Limb (tissue), 2 donors: Measurements from ENCODE around the gene FRMD5.

Experiments
- DNase-seq, 2 donors: peaks; one replicate each; pipeline ENCODE4 v3.0.0-alpha.2; 2016; ENCODE audit errors: extremely low spot score in 2 of 2

Gene FRMD5

GRCh38 chr15:43975770-43976169, 219.3 kb downstream of the FRMD5 start:
- no peak for DNase-seq

- DNase-seq, result no peak
Observed at GRCh38 chr15:43975326-43975725, 219.7 kb downstream of the FRMD5 start.

DNA sequence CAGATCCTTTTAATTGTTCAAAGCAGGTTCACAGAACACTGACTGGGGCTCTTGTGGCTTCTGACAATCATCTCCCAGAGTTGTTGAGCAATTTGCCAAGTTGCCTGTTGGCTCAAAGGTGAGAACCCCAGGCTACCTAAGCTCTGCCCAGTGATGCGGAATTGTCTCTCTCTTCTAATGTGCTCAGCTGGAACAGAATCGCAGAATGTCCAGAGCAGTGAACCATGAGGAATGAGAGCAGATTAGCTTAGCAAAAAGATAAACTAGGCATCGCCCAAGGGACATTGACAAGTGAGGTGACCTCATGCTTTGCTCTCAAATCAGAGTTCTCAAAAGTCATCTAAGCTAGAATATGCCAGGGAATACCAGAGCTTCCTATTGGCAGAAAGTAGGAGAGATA, 220.2 kb downstream of the FRMD5 start:
- no peak for DNase-seq

DNA sequence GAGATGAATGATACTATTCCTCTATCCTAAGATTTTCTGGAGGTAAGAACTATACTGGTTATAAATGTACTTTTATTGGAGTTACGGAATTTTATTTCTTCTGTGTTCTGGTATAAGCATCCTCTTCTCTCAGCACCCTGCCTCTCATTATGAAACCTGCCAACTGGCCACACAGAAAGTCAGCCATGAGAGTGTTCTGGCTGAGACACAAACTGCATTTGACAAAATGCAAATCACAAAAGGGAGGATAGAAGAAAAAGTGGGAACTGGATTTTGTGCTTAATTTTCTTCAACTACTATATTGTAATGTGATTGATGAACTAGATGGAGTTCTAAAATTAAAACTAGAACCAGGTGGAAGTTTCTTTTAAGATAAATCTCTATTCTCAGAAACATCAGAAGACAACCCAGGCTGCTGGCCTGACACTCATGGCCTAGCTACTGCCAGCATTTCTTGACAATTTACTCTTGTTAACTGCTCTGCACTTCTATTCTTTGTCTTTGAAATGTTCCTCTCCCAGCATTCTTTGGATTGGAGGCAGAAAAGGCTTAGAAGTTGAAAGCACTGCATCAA, 225.2 kb downstream of the FRMD5 start:
- DNase-seq, result no peak

DNA sequence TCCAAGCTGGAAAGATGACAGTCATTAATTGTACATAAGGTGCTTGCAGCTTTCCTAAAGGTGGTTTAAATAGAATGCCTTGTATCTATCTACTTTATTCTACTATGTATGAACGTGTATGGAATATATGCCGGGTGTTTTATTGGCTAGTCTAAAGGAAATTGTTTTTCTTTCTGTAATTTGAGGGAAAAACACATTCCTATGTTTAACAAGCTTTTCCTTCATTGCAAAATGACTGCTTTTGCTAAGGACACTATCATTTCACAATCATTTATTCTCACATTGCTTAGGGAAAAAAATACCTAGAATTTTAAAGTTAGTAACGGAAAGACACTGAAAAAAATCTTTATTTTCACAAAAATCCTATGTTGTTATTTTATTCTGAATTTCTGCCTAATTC, 226.5 kb downstream of the FRMD5 start:
- DNase-seq, result no peak

DNA sequence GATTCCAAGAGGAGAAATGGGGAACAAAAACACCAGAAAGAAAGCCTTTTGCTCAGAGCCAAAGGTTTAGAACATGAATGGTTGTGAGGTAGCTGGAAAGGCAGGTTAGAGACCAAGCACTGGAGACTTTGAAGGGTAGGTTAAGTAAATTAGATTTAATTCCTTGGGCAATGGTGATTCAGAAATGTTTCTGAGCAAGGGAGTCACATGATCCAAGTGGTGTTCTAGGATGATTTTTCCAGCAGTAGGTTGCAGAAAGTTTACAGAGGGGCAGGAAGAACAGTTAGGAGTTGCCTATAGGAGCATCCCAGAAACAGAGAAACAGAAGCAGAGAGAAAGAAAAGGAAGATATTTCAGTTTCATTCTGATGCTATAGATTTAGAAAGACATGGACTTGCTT, 228.4 kb downstream of the FRMD5 start:
- DNase-seq, result no peak

GRCh38 chr15:43958861-43959330, 236.2 kb downstream of the FRMD5 start:
- DNase-seq, result peak in 1 of 2 donors; percentile 13

- no peak for DNase-seq
Observed at GRCh38 chr15:43957724-43958123, 237.3 kb downstream of the FRMD5 start.

DNA sequence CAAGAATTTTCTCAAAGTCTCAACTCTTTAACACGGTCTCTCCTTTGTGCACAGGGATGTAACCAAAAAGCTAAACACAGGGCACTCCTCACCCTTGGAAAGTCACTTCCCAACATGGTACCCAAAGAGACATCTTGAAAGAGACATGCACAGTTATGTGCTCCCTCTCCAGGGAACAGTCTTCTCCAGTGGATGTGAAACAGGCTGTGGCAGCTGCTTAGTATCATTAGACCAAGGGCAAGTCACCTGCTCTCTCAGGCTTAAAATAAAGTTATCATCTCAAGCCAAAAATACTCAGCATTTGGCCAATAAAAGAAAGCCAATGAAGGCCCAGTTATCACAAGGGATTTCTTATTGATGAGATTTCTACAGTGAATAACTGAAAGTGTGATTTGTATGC, 239.9 kb downstream of the FRMD5 start:
- DNase-seq, result no peak

GRCh38 chr15:43954181-43954621, 240.9 kb downstream of the FRMD5 start:
- no peak for DNase-seq

DNA sequence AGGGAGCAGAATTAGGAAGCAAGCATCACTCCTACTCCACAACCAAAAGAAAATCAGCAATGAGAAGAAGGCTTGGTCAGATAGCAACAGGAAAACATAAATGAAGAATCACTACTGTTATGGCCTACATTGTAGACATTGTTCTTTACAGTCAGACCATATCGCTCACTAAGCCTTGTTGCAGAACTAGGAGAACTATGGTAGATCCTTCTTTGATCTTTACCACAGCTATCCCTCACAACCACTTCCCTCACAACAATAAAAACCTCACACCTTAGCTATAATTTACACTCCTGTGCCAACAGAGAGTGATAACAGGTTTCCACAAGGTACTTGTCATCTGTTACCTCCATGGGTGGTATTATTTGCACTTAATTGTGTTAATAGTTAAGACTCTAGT, 241.7 kb downstream of the FRMD5 start:
- no peak for DNase-seq

- no peak for DNase-seq
Observed at GRCh38 chr15:43950531-43950930, 244.5 kb downstream of the FRMD5 start.

- no peak for DNase-seq
Observed at GRCh38 chr15:43948691-43949325, 246.3 kb downstream of the FRMD5 start.

- DNase-seq, result no peak
Observed at GRCh38 chr15:43943511-43943910, 251.6 kb downstream of the FRMD5 start.

DNA sequence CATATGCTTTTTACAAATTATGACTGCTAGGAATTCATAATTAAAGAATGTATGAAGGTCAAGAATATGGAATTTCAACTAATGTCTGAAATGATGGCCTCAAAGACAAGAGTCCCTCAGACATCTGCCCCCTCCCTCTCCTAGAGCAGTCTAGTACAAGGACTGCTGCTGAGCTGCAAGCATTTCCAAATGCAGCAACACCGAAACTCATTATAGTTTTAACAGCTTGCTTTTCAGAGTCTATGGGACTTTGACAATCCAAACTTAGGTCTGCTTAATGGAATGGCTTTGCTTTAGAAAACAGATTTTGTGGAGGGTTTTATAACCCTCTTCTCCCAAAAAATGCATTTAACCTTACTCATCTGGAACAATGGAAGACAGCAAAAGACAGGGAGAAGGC, 252.9 kb downstream of the FRMD5 start:
- no peak for DNase-seq

DNA sequence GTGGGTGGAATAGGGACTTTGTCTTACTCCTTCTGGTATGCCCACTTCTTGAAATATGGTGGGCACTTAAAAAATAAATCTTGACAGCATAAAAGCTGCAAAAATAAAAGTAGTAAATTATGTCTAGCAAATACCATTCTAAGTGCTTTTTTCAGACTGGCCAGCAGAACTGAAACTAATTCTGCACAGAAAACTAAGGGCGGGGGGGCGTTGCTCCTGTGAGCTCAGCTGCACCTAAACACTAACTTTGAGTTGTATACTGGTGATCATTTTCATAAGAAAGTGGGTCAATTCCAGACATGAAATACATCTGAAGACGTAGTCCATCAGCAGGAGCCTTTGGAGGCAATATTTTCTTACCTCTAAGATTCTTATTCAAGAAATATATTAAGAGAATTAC, 253.5 kb downstream of the FRMD5 start:
- no peak for DNase-seq

DNA sequence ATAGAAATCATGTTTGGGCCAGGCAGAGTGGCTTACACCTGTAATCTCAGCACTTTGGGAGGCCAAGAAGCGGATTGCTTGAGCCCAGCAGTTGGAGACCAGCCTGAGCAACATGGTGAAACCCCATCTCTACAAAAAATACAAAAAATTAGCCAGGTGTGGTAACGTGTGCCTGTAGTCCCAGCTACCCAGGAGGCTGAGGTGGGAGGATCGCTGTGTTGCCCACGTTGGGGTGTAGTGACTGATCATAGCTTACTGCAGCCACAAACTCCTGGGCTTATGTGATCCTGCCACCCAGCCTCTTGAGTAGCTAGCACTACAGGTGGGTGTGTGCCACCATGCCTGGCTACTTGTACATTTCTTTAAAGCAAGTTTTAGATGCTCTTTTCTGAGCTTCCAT, 254.0 kb downstream of the FRMD5 start:
- no peak for DNase-seq

- no peak for DNase-seq
Observed at GRCh38 chr15:43939070-43939469, 256.0 kb downstream of the FRMD5 start.

GRCh38 chr15:43934480-43934879, 260.6 kb downstream of the FRMD5 start:
- no peak for DNase-seq

DNA sequence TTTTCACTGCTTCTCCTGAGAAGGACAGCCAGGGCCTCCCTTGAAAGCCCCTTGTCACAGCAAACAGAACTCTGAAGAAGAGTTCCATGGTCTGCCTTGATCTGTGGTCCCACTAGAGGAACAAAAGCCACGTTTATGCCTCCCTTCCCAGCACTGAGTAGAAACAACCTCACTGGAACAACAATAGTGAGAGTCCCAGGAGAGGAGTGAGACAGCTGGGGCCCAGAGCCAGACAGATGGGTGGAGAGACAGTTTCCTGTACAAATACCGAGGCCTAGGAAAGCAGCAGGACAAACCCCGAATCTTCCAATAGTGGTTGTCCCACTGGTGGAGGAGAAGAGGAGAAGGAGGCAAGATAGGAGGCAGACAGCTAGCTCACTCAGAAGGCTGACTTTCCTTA, 262.2 kb downstream of the FRMD5 start:
- DNase-seq, result no peak

DNA sequence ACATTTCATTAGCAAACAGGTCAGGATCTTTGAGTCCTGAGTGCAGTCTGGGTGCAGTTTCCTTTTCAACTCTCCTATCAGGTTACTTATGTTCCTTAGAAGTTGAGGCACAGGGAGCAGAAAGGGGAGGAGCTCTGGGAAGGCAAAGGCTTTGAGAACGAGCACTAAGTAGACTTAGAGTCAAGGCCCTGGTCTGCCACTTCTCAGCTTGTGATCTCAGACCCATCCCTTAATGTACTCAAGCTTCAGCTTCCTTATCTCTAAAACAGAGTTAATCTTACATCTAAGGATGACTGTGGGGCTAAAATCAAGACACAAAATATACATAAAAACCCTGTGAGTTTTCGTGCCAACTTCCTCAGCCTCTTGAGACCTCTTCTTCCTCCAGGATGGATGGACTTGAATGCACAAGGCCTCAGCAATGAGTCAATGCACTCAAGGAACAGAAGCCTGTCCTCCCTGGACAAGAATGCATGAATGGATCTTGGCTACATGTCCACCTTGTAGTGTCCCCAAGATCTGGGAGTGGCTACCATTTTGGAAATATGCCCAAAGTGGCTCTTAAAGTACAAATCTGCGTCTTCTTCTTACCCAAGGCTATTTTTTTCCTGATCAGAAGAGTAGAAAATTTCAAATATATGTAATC, 263.2 kb downstream of the FRMD5 start:
- DNase-seq, result no peak

DNA sequence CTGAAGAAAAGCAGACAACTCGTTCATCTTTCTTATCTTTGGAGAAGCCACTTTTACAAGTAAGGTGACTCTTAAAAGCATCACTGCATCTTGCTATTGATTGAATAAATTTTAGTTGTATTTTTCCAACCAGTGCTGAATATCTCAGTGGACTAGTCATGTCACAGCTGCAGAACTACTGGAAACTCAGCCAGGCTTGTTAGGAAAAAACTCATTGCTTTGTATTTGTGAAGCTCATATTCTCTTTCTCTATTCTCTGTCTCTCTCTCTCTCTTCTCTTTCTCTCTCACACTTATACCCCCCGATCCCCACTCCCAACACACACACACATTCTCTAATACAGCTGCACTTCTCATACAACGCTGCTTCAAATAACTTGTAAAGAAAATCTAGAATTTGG, 264.0 kb downstream of the FRMD5 start:
- no peak for DNase-seq

DNA sequence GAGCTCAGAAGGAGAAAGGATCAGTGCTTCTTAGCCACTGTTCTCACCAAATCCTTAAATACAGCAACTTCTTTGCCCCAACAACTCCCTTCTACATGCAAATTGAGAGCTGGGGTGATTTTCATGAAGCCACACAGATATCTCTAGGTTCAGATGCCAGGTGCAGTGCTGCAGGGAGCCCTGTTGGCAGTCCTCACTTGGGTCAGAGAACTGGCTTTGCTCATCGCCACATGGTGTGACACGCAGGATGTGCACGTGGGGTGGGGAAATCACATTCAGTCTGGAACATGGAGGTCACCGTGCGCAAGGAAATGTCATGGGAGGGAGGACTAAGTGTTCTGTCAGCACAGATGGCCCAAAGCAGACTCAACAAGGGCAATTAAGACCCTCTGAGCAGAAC, 264.5 kb downstream of the FRMD5 start:
- DNase-seq, result no peak
